AG04449 (cell line): ENCODE data around the gene ROBO1.

Experiments used
- CTCF ChIA-PET: fragments of 350-600 bp; formaldehyde crosslinking; extraction: SDS; loops from one replicate; lab custom pipeline; 2021; ENCODE audit warnings: antibody characterized with exemption; lab: Yijun Ruan, JAX
- POLR2A ChIA-PET: fragments of 400-600, 350-600 bp; formaldehyde crosslinking; extraction: SDS; loops from one replicate; lab custom pipeline; 2020; ENCODE audit warnings: antibody characterized with exemption, inconsistent platforms; lab: Yijun Ruan, JAX
- DNase-seq: peaks from one replicate; pipeline ENCODE4 v3.0.0-alpha.2; 2010; ENCODE audit warnings: low read depth, low spot score
- H3K4me3 ChIP-seq: 2 replicates; pipeline ENCODE4 v1.5.1; 2011; ENCODE audit warnings: low read depth, mild to moderate bottlenecking, control low read depth, low read length
- TF ChIP-seq, protein P1 (sequence below): IDR thresholded peaks from one replicate; pipeline ENCODE4 v1.5.1; 2011; ENCODE audit warnings: mild to moderate bottlenecking, moderate library complexity, low read length, control low read depth, inconsistent platforms; ENCODE audit not compliant: insufficient read depth; ENCODE audit errors: missing control alignments

ROBO1 gene

DNA sequence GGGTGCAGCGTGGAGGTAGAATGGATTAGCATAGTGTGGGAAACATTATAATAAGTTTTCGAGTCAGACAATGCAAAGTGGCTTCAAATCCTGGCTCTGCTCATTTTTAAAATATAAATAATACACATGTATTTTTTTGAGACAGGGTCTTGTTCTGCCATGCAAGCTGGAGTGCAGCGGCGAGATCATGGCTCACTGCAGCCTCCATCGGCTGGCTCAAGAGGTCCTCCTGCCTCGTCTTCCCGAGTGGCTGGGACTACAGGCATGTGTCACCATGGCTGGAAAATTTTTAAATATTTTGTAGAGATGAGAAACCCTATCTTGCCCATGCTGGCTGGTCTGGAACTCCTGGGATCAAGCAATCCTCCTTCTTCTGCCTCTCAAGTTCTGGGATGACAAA lies 194.9 kb downstream of the ROBO1 start:
- ChIA-PET CTCF (no interaction called here), POLR2A (no interaction called here)
- no peak for DNase-seq
- TF ChIP-seq, protein P1, sequence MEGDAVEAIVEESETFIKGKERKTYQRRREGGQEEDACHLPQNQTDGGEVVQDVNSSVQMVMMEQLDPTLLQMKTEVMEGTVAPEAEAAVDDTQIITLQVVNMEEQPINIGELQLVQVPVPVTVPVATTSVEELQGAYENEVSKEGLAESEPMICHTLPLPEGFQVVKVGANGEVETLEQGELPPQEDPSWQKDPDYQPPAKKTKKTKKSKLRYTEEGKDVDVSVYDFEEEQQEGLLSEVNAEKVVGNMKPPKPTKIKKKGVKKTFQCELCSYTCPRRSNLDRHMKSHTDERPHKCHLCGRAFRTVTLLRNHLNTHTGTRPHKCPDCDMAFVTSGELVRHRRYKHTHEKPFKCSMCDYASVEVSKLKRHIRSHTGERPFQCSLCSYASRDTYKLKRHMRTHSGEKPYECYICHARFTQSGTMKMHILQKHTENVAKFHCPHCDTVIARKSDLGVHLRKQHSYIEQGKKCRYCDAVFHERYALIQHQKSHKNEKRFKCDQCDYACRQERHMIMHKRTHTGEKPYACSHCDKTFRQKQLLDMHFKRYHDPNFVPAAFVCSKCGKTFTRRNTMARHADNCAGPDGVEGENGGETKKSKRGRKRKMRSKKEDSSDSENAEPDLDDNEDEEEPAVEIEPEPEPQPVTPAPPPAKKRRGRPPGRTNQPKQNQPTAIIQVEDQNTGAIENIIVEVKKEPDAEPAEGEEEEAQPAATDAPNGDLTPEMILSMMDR = no peak
- no peak overlapping the region for H3K4me3 ChIP-seq

DNA sequence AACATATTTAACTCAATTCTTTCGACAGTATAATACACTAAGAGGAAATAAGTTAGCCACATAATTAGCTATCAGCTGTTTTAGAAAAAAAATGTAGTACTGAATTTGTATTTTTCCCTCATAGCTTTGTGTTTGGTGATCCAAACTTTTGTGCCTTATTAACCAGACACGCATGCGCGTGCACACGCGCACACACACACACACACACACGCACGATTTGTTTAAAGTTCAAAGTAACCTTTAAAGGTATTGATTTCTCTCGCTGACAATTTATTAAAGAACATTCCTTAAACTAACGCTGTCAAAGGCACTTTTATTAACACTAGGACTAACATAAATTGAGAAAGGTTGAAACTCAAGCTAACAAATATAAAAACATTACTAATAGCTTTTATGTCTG lies 198.9 kb downstream of the ROBO1 start:
- no peak overlapping the region for H3K4me3 ChIP-seq
- DNase-seq = no peak
- TF ChIP-seq, protein P1 = no peak
- ChIA-PET POLR2A (no interaction called here), CTCF (no interaction called here)

DNA sequence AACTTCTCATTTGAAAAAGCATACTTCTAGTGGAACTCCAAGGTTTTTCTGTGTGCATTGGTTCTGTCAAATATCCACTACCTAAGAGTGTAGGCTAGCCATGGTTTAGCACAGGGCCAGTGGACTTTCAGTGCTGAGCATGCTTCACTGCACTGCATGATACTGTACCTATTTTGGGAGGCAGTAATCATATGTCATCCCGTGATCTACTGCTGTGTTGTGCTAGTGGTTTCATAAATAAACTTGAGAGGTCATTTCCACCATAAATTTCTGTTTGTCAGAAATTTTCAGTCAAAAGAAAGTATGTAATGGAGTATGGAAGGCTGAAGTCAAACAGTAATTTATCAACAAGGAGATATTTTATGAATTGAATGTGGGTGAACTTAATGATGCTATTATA lies 203.6 kb downstream of the ROBO1 start:
- POLR2A ChIA-PET = no interaction called here
- DNase-seq = no peak
- CTCF ChIA-PET = no interaction called here

DNA sequence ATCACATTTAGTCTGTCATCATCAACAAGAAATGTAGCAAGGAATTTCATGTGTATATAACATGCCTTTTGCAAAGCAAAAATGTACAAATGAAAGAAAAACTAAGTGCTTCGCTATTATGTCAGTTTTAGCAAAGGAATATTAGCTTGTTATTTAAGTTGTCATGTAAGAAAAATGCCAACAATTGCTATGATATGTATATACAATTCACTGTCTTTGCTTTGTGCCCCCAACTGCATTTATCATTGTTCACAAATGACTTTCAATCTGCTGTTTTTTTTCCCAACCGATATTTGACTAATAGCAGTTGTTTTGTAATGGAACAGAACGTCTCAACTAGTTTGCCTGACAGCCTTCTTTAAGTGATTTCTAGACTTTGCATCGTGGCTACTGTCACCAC lies 207.1 kb downstream of the ROBO1 start:
- H3K4me3 ChIP-seq = no peak overlapping the region
- no peak for DNase-seq
- ChIA-PET CTCF (no interaction called here), POLR2A (no interaction called here)
- TF ChIP-seq, protein P1 = no peak

More for the DNA sequence above, 203.6 kb downstream of the ROBO1 start:
- TF ChIP-seq, protein P1 = no peak
- no peak overlapping the region for H3K4me3 ChIP-seq

DNA sequence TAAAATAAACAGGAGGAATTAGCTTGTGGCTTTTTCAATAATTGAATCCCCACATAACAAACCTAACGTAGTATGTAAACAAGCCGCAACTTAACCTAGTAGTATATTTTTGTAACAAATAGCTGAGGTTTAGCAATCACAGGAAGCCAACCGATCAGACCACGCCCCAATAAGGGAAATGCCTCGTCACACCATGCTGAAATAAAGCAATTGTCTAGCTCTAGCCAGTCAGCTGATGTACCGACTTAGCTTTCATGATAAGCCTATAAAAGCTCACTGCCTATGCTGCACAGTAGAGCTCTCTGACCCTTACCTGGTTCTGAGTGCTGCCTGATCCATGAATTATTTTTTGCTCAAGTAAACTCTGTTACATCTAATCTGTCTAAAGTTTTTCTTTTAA lies 208.9 kb downstream of the ROBO1 start:
- POLR2A ChIA-PET = no interaction called here
- TF ChIP-seq, protein P1 = no peak
- DNase-seq = no peak
- H3K4me3 ChIP-seq = no peak overlapping the region
- CTCF ChIA-PET = no interaction called here

DNA sequence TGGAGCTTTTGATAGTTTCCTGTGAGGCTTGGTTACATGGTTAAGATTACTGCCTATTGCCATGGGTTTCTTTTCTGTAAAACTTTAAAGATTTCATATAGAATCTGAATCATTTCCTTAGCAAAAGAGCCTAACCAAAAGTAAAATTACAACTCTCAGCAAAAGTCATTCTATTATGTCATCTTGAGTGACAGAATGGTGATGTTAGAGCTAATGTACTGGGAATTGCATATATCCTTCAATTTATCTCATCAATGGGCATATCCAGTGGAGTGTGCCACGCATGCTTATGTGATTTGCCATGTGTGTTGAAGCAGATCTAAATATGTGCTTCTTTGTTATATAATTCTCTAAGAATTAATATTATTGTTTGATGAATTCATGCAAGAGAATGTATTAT lies 212.1 kb downstream of the ROBO1 start:
- CTCF ChIA-PET = no interaction called here
- H3K4me3 ChIP-seq = no peak overlapping the region
- POLR2A ChIA-PET = no interaction called here
- TF ChIP-seq, protein P1 = no peak
- DNase-seq = no peak
